GM18909 (cell line): Measurements from ENCODE around the gene UTP25.
"Not testable (repeated sequence)": the region's sequence is repeated elsewhere in the genome, so short reads cannot be mapped to it uniquely, and the experiment has no call there.

Experiments
- ATAC-seq: cut with Tn5 transposase; IDR thresholded peaks from one replicate; pipeline ENCODE4 v1.9.1; 2021; ENCODE audit warnings: mild to moderate bottlenecking; ENCODE audit not compliant: unreplicated experiment, poor library complexity

UTP25 gene, protein sequence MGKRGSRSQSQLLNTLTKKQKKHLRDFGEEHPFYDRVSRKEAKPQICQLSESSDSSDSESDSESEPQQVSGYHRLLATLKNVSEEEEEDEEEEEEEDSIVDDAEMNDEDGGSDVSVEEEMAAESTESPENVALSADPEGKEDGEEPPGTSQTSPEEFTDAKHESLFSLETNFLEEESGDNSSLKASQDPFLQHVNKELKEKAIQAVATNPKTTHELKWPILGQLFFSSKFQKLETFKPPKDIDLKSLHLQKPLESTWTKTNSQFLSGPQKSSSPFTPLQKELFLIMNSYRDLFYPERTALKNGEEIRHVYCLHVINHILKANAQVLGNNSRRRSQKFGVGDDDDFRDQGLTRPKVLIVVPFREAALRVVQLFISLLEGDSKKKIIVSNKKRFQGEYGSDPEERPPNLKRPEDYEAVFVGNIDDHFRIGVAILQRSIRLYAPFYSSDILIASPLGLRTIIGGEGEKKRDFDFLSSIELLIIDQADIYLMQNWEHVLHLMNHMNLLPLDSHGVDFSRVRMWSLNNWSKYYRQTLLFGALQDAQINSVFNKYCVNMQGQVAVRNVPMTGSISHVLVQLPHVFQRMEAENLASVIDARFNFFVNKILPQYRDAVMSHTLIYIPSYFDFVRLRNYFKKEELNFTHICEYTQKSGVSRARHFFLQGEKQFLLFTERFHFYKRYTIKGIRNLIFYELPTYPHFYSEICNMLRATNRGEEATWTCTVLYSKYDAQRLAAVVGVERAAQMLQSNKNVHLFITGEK

DNA sequence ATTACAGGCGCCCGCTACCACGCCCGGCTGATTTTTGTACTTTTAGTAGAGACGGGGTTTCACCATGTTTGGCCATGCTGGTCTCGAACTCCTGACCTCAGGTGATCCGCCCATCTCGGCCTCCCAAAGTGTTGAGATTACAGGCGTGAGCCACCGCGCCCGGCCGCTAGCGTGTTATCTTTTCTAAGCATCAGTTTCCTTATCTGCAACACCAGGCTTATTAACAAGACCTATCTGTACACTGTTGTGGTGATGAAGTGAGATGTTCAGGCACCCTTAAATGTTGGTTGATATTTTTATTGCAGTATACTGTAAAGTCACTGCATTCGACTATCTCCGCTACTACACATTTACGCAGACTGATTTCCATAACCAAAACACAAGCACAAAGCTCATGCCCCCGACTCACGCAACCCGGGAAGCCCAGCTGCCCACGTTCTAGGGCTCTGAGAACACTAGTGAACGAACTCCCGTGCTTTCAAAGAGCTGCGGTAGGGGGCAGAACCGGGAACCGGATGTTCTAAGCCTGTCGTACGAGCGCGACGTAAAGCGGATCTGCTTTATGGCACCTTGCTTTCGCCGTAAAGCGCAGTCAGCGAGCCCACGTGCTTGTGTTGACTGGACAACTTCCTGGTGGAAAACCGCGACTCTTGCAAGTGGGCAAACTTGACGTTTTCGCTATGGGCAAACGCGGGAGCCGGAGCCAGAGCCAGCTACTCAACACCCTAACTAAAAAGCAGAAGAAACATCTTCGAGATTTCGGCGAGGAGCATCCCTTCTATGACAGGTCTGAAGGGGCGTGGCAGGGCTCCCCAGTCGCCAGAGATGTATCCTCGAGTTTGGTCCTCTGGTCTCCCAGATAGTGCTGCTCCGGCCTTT, at the start of gene UTP25:
UTP25 (plus strand) TSS at position 589 of the 879 bp plus-strand sequence; CDS start at position 681, 92 bp downstream.
- peak; percentile 93 for ATAC-seq

DNA sequence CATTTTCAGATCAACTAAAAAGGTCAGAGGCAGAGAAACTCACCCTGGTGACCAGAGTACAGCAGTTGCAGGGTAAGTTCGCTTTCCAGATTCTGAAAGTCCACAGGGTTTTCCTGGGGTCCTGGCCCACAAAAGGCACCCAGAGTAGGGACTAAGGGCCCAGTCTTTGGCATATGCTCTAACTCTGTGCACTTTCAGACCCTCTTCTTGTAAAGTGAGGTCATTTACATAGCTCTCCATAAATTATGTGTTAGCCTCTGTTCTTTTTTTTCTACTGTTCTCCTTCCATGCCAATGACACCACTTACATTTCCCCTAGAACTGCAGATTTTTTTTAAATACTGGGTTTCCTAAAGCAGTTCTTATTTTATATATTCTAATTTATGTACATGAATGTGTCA, 49.7 kb upstream of the UTP25 start:
- no peak for ATAC-seq

DNA sequence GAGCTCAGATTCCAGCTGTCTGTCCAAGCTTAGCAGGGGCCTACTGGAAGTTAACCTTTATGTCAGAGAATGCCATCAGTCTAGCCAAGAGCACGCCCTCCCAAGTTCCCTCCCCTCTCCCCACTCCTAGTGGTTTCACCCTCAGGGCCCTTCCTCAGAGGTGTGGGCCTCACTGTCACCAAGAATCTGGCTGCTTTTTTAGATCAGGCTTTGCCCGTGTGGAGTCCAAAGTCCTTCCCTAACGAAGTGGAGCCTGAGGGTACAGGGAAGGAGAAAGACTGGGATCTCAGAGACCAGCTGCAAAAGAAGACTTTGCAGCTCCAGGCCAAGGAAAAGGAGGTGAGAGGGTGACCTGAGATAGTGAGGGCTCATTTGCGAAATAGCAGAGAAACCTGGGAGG, 47.5 kb upstream of the UTP25 start:
- no peak for ATAC-seq

DNA sequence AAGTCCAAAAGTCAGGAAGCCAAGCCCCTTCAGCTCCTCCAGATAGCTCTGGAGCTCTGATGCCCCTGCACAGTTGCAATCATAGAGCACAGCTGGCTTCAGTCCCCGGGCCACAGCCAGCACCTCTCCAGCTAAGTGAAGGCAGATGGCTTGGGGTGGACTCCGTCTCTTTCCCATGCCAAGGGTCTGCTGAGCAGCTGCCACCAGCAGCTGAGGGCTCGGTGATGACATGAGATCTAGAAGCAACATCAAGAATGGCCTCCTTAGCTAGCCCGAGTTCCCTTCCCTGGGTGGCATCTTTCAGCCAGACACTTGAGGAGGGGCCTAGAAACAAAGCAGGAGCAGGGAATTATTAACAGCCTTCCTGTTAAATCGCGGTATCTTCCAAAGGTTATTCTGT, 44.4 kb upstream of the UTP25 start:
- ATAC-seq, result no peak

DNA sequence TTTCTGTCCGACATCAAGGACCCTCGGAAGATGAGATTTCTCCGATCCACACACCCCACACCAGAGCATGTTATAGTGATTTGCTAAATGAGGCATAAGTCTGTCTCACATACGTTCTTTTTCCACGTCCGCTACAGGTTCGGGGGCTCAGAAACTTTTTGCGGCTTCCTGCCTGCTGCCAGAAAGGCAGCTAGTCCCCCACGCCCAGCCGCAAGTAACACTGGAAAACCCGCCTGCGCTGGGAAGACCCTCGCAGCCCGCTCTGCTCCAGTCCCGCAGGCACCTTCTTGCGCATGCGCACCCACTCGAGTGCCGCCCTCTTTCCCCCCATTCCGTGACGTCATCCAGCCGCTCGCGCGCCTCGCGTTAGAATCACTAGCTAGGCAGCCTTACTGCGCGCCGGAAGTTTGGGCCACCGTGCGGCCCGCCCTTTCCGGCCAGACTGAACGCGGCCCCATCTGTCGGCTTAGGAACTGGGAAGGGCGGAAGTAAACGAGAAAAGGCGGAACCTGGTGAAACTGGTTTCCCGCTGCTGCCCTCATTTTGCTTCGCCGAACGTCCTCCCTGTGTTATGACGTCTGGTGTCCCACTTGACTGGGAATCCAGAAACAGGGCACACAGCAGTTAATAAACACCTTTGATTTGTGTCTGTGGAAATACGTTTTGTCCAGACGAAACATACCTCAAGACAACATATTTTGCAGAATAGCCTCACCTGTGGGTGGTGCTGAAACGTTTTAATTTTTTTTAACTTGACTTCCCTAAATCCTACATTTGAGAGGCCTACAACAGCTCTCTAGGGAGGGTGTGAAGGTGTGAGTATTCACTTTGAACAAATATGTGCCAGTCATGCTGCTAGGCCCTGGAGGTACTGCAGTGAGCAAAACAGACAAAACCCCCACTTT, 43.3 kb upstream of the UTP25 start, which contains the start of gene C1orf74:
C1orf74 (minus strand) TSS at position 295 of the 905 bp plus-strand sequence. CDS start 925 bp downstream, outside the sequence.
- peak; percentile 99 for ATAC-seq

DNA sequence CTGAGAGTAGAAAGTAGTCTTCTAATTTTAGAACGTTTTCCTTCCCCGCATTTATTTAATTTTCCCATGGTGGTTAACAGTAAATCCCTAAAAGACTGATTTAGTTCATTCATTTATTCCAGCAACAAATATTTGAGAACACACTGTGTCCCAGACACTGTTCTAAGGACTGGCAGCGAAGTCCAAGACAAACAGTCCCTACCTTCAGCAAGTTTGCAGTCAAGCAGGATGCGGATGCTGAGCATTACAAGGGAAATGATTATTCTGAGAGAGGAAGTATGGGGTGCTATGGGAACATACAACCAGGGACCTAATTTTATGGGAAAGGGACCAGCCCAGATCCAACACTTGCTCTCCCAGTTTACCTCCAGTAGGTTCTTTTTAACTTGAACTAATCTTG, 42.2 kb upstream of the UTP25 start:
- no peak for ATAC-seq

DNA sequence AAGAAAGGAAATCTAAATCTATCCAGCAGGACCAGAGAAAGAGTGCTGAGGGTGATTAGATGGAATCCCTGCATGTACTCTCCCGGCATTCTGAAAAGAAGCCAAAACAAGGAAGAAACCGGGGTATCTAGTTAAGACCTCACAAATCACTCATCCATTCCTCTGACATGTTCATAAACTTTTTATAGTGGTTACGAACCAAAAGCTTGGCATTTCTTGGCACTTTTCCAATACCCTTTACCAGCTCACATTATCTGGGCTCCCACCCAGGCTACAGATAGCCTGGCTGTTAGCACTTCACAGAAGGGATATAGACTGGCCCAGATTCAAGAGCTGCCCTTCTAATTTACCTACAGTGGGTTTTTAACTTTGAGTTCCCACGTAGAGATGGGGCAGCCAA, 41.6 kb upstream of the UTP25 start:
- ATAC-seq, result no peak

DNA sequence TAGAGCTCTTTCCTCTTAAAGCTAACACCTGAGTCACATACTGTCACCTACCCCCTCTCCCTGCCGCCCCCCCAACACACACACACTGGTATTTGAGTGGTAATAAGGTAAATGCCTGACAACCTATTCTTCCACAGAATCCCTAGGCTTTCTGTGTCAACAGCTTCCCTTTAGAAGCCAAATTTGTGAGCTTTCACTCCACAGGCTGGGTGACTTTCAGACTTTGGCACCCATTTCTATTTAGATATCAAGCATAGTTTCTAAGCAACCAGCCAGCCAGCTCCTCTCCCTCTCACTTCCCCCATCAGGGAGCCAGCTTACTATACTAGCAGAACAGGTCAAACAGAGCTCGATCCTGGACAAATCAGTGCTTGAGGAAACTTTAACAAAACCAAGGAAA, 40.2 kb upstream of the UTP25 start:
- no peak for ATAC-seq

DNA sequence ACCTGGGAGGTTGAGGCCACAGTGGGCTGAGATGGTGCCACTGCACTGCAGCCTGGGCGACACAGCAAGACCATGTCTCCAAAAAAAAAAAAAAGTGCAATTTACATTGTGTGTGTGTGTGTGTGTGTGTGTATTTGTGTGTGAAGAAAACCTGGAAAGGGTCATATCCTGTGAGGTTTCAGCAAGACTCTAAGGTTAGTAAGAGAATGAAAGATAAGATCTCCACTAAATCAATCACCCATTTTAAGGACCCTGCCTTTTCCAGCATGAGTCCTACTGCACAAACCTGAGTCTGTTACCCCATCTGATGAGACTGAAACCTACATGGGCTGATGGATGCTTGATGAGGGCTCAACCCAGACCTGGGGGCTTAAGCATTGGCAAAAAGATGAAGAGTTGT, 38.5 kb upstream of the UTP25 start:
- ATAC-seq, result no peak

DNA sequence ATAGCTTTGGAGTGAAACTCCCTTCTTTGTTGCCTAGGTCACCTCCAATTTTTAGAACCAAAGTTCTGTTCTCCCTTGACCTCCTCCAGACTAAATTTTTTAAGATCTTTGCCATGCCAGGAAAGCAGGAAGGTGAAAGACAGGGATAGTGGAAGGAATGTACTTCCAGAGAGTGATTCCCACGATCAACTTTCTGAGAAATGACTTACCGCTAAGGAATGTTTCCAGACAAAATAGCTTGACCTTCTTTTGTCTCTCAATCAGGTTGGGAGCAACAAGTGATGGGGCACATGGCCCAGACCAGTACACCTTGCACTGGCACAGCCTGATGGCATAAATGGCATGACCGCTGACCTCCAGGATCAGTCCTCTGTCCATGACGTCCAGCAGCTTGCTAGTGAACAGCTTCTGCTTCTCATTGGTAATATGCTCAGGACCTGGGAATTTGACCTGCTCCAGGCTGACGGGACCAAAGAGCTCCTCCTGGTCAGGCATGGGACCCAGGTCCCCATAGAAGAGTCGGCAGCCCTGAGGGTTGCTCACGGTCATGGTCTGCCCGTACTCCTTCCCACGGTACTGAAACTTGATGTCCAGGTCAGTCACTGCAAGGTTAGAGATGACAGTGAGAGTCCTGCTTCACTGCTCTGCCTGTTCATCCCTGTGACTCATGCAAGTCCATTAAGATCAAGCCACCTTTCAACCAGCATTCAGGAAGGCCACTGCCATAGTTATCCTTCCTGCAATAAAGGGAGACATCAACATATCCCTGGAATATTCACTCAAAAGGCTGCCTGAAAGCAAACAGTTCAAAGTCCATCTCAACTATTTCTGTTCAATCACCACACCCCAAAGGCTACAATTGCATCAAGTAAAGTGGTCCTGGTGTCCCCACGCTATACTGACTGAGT, 37.2 kb upstream of the UTP25 start:
- no peak for ATAC-seq

DNA sequence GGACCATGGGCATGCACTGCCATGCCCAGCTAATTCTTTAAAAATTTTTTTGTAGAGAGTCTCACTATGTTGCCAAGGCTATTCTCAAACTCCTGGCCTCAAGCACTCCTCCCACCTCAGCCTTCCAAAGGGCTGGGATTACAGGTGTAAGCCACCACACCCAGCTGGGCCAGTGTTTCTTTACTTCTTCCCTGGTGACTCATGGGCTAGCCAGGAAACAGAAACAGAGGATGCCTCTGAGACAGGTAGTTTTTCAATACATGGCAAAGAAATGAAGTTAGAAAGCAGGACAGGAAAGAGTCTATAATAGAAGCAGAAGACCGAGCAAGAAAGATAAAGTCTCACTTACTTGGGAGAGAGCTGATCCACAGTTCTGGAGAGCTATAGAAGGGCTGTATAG, 35.9 kb upstream of the UTP25 start:
- no peak for ATAC-seq

DNA sequence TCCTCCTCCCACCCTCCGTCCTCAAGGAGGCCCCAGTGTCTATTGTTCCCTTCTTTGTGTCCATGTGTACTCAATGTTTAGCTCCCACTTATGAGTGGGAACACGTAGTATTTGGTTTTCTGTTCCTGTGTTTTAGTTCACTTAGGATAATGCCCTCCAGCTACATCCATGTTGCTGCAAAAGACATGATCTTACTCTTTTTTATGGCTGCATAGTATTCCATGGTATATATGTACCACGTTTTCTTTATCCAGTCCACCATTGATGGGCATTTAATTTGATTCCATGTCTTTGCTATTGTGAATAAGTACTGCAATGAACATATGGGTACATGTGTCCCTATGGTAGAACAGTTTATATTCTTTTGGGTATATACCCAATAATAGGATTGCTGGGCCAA, 34.1 kb upstream of the UTP25 start:
- ATAC-seq, result not testable (repeated sequence)

DNA sequence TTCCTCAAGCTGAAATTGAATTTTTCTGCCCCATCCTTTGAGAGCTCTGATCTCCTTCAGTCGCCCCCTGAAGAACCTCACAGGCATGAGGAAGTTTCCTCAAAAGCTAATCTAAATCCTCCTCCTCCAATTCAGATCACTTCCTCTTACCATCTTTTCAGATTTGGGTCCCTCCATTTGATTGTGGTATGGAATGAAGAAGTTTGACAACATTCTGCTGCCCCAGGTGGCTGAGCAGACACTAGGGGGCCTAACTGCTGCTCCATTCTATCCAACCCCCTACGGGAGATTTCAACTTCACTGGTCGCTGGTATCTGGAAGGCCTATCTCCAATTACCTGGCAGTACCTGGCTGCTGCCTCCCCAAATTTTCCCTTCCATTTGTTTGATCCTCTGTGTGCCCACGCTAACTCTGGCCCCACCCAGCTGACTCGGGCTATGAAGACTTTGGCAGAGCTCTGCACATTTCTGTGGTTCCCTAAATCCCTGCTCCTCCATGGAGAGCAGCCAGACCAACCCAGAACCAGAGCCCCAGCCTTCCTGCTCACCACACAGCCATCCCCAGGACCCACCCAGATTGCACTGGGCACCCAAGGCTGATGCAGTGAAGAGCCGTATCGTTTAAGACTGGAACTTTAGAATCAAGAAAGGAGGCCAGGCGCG, 29.7 kb upstream of the UTP25 start:
- no peak for ATAC-seq

DNA sequence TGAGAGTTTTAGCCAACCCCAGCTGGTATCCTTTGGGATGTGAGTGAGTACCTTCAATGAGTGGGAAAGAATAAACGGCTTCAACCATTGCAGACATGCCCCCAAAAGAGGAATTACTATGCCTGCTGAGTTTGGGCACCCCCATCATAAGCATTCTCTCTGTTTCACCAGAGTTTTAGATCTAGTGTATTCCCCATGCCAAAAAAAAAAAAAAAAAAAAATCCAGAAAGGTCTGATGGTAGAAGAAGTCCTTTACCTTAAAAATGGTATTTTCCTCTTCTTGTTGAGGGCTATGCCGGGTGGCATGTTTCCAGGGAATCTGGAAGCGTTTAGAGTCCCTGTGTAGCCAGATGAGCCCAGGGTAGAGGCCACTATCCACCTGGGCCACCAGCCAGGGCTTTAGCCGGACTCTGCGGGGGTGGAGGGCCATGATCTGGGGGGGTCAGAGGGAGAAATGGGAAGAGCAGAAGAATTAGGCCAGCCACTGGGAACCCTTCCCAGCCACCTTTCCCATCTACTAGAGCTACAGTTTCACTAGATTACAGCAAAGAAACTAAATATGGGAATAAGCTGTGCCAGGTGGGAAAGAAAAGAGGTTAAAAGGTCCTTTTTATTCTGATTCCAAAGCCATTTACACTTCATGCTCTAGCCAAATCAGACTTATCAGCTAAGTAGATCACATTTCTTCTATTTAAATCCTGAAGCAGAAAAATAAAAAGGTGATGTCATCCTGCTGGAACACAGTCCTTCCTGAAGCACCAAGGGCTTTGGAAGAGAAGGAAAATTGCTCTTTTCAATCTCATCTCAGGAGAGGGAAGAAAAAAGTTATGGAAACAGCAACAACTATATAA, 26.6 kb upstream of the UTP25 start:
- no peak for ATAC-seq

DNA sequence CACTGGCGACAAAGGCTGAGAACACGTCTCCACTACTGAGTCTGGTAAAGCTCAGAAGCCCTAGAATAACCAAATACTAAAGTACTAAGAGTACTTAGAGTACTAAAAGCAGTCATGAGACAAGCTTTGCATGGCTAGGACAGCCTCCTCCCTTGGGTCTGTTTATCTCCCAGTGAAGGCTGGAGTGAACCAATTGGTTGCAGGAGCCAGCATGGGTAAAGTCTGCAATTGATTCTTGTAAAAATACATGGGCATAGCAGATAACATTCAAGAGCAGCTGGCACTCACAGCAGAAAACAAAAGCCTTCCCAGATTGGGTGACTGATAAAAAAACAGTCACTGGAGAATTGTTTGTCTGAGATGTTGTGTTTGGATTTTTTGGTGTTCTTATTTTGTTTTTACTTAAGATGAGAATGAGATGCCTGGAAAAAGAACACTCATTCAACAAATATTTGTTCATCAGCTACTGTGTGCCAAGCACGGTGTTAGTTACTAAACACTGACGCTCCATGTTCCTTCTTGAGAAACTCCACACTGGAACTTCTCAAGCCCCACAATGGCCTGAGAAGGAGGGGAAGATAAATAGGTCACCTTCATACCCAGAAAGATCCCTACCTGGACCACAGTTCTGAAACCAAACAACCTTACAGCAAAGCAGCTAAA, 25.5 kb upstream of the UTP25 start:
- no peak for ATAC-seq

DNA sequence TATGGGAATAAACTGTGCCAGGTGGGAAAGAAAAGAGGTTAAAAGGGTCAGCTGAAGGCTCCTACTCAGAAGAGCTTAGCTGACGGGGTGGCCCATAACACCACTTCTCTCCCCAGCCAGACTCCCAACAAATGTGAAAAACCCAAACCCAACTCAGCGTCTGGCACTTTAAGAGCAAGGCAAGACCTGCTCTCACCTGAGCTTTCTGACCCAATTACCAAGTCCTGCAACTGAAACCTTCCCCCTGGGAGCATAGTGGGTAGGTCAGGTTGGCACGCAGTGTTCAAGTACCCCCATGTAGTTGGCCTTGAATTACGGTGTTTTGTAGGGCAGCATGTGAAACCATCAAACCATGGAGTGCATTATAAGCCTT, 25.0 kb upstream of the UTP25 start:
- ATAC-seq, result no peak

DNA sequence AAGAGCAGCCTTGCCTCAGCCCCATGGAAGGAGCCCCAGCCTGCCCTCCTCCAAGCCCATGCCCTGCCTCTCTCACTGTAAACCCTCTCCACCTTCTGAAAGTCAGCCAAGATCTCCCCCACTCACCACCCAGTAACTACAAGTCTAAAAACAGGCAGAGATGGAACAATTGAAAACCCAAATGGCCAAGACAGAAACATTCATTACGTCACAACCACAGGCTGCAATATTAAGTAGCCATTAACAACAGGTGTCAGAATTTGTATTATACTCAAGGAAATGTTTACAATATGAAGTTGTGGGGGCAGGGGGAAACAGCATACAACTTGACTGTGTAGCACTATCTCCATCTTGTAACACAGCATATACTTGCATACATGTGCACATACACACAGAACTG, 24.2 kb upstream of the UTP25 start:
- no peak for ATAC-seq
